ENCODE results near the gene RPL28. TPM values are rescaled to one million over a fixed set of nuclear protein-coding genes. Genes with fewer than 3 reads are reported as not detected.

RPL28 gene
- total RNA-seq, 1 donor from 2014 or later, result 1,547 TPM

DNA sequence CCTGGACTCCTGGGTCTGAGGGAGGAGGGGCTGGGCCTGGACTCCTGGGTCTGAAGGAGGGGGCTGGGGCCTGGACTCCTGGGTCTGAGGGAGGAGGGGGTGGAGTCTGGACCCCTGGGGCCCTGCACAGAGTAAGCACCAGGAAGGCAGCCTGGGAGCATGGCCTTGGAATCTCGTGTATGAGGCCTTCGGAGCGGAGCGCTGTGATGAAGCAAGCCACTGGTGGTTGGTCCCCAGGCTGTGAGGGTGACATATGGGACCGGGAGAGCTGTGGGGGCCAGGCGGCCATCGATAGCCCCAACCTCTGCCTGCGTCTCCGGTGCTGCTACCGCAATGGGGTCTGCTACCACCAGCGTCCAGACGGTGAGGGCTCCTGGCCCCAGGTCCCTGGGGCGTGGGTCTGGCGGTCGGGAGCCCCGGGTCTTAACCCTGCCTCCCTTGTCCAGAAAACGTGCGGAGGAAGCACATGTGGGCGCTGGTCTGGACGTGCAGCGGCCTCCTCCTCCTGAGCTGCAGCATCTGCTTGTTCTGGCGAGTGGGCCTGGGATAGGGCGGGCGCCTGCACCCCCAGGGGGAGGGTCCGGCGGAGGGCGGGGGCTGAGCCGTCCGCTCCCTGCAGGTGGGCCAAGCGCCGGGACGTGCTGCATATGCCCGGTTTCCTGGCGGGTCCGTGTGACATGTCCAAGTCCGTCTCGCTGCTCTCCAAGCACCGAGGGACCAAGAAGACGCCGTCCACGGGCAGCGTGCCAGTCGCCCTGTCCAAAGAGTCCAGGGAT, 8.2 kb upstream of the RPL28 start:
- no peak overlapping the region for H3K27ac Mint-ChIP-seq
- H3K4me1 Mint-ChIP-seq (ENCODE audit: low read depth), result peaks cover 12% of the 10 kb centered on the region
- peaks cover 2% of the 10 kb centered on the region for H3K36me3 Mint-ChIP-seq (ENCODE audit: insufficient read depth)
- DNase-seq (ENCODE audit: low spot score, unreplicated experiment), result no peak
- H3K27me3 Mint-ChIP-seq, result peaks cover 29% of the 10 kb centered on the region
- no peak overlapping the region for H3K4me3 Mint-ChIP-seq (ENCODE audit: low read depth)
- TF ChIP-seq, protein P1, sequence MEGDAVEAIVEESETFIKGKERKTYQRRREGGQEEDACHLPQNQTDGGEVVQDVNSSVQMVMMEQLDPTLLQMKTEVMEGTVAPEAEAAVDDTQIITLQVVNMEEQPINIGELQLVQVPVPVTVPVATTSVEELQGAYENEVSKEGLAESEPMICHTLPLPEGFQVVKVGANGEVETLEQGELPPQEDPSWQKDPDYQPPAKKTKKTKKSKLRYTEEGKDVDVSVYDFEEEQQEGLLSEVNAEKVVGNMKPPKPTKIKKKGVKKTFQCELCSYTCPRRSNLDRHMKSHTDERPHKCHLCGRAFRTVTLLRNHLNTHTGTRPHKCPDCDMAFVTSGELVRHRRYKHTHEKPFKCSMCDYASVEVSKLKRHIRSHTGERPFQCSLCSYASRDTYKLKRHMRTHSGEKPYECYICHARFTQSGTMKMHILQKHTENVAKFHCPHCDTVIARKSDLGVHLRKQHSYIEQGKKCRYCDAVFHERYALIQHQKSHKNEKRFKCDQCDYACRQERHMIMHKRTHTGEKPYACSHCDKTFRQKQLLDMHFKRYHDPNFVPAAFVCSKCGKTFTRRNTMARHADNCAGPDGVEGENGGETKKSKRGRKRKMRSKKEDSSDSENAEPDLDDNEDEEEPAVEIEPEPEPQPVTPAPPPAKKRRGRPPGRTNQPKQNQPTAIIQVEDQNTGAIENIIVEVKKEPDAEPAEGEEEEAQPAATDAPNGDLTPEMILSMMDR (IDR thresholded peaks at IDR 0.05; ENCODE audit: unreplicated experiment), result no peak
- H3K9me3 Mint-ChIP-seq (ENCODE audit: low read depth), result no peaks in the 10 kb centered on the region

DNA sequence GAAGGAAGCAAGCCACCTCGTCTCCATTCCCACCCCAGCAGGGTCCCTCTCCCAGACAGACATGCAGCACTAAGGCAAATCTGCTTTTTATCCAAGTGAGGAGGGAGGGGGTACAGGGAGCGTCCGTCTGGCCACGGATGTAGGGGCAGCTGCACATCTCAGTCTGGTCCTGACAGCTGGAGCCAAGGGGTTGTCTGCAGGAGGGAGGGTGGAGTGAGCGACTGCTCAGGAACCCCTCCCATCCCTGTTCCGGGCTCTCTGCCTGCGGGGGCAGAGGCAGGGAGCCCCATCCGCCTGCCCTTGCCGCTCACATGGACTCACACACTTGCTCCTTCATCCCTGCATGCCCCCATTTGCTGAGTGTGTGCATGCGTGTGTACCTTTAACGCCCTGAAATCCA, 6.6 kb upstream of the RPL28 start:
- TF ChIP-seq, protein P1 (IDR thresholded peaks at IDR 0.05; ENCODE audit: unreplicated experiment), result no peak
- DNase-seq (ENCODE audit: low spot score, unreplicated experiment), result no peak
- H3K4me1 Mint-ChIP-seq (ENCODE audit: low read depth), result peaks cover 7% of the 10 kb centered on the region
- no peak overlapping the region for H3K4me3 Mint-ChIP-seq (ENCODE audit: low read depth)
- H3K27me3 Mint-ChIP-seq, result peaks cover 24% of the 10 kb centered on the region
- peaks cover 2% of the 10 kb centered on the region for H3K36me3 Mint-ChIP-seq (ENCODE audit: insufficient read depth)
- no peaks in the 10 kb centered on the region for H3K9me3 Mint-ChIP-seq (ENCODE audit: low read depth)
- no peak overlapping the region for H3K27ac Mint-ChIP-seq

DNA sequence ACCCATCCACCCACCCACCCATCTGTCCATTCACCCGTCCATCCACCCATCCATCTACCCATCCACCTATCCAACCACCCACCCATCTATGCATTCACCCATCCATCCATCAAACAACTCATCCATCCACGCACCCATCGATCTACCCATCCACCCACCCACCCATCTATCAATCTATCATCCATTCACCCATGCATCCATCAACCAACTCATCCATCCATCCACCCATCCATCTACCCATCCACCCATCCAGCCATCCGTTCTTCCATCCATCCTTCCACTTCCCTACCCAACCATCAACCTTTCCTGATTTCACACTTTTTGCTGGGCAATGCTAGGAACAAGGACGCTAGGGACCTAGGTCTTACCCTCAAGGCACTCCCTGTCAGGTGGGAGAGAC, 3.7 kb upstream of the RPL28 start:
- no peak for DNase-seq (ENCODE audit: low spot score, unreplicated experiment)

DNA sequence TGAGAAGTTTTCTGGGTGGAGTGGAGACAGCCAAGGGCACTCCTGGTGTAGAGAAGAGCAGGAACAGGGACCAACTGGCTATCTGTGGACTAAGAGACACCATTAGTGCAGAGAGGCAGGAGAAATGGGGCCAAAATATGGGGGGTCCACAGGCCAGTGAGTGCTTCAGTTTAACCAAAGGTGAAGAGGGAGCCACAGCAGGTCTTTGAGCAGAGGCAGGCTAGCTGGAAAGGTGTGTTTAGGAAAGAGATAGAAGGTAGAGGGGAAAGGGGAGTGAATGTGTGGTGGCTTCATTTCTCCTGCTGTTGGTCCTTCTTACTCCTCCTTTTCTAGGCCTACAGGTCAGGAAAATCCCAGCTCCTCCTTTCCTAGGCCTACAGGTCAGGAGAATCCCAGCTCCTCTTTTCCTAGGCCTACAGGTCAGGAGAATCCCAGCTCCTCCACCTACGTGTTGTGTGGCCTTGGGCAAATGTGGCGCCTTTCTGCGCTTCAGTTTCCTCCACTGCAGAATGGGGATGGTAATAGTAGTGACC, 3.1 kb upstream of the RPL28 start:
- TF ChIP-seq, protein P1 (IDR thresholded peaks at IDR 0.05; ENCODE audit: unreplicated experiment), result no peak

More for the DNA sequence above, 3.7 kb upstream of the RPL28 start:
- TF ChIP-seq, protein P1 (IDR thresholded peaks at IDR 0.05; ENCODE audit: unreplicated experiment), result no peak
- Mint-ChIP-seq H3K9me3 (ENCODE audit: low read depth) (no peaks in the 10 kb centered on the region), H3K4me1 (ENCODE audit: low read depth) (peaks cover 15% of the 10 kb centered on the region), H3K36me3 (ENCODE audit: insufficient read depth) (peaks cover 4% of the 10 kb centered on the region), H3K27ac (no peak overlapping the region), H3K27me3 (peaks cover 20% of the 10 kb centered on the region), H3K4me3 (ENCODE audit: low read depth) (peak overlapping the region; percentile 76)

DNA sequence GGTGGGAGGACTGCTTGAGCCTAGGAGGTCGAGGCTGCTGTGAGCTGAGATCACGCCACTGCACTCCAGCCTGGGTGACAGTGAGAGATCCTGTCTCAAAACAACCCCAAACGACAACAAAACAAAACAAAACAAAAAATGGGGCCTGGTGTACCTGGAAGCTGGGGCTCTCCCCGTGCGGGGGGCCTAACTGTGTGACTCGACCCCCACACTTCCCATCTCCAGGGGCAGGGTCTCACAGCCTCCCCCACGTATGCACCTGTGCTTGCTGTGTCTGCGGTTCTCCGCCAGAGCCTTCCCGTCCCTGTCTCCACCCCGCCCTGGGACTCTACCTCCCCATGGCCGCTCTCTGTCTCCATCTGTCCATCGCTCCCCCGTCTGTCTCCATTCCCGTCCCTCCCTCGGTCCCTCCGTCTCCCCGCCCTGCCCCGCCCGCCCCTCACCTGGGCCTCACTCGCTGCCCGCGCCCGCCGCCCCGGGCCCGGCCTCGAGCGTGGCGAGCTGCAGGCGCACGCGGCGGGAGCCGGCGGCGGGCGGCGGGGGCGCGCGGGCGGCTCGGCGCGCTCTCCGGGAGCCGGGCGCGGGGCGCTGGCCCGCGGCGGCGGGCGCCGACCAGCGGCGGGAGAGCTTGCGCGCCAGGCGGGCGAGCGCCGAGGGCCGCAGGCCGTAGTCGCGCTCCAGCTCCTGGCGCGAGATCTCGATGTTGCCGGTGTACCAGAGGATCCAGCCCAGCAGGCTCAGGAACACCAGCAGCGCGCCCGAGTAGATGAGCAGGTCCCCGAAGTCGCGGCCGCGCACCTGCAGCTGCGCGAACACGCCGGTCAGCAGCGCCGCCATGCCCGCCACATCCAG, 2.2 kb upstream of the RPL28 start:
- peak; percentile 62 for DNase-seq (ENCODE audit: low spot score, unreplicated experiment)
- TF ChIP-seq, protein P1 (IDR thresholded peaks at IDR 0.05; ENCODE audit: unreplicated experiment), result peak; percentile 18

More for the DNA sequence above, 3.1 kb upstream of the RPL28 start:
- Mint-ChIP-seq H3K4me1 (ENCODE audit: low read depth) (peaks cover 18% of the 10 kb centered on the region), H3K27me3 (peaks cover 20% of the 10 kb centered on the region), H3K27ac (no peak overlapping the region), H3K9me3 (ENCODE audit: low read depth) (no peaks in the 10 kb centered on the region), H3K4me3 (ENCODE audit: low read depth) (peak overlapping the region; percentile 76), H3K36me3 (ENCODE audit: insufficient read depth) (peaks cover 4% of the 10 kb centered on the region)
- DNase-seq (ENCODE audit: low spot score, unreplicated experiment), result no peak

More for the DNA sequence above, 2.2 kb upstream of the RPL28 start:
- Mint-ChIP-seq H3K36me3 (ENCODE audit: insufficient read depth) (peaks cover 5% of the 10 kb centered on the region), H3K27me3 (peaks cover 17% of the 10 kb centered on the region), H3K4me3 (ENCODE audit: low read depth) (peak overlapping the region; percentile 76), H3K9me3 (ENCODE audit: low read depth) (no peaks in the 10 kb centered on the region), H3K27ac (peak overlapping the region; percentile 93), H3K4me1 (ENCODE audit: low read depth) (peaks cover 23% of the 10 kb centered on the region)
